Measurements from ENCODE around the gene PTX4. TPM values are rescaled to one million over a fixed set of nuclear protein-coding genes. Genes with fewer than 3 reads are reported as not detected.

The PTX4 gene
- total RNA-seq, 1 experiment from 2014 or later: not detected

DNA sequence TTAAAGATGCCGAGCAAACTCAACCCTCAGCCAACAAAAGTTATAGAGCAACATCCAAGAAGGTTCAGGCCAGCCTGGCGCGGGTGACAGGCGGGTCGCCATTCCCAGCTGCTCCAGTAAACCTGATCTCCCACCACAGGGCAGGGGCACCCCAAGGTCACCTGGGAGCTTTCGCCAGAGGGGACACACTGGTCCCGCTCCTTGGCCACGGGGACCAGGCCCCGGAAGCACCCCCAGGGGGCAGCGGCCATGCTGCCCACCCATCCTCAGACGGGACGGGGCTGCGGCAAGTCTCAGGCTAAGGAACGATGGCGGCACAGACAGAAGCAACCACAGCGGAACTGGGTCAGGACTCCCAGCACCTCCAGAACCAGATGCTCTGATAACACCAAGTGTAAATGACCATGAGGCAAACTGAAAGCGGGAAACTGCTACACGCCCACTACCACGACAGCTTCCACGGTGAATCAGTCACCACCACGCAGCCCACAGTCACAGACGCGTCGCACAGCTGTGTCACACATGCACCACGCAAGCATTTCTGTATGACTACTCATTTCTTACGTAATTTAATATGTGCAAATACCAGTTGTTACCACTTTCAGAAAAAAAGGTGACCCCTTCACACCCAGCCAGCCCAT is 30.3 kb downstream of the PTX4 start:
- no peak for DNase-seq
- CTCF ChIA-PET: no interaction called here
- H3K4me3 Mint-ChIP-seq (ENCODE audit: low read depth, unreplicated experiment): no peak overlapping the region
- intact Hi-C loops (cut with micrococcal nuclease; ENCODE audit: unreplicated experiment): no loop called here
- TF ChIP-seq CTCF (IDR thresholded peaks at IDR 0.05; ENCODE audit: unreplicated experiment): no peak
- no peaks in the 10 kb centered on the region for H3K4me1 Mint-ChIP-seq (ENCODE audit: low read depth, unreplicated experiment)
- BruUV-seq (replicated peaks): no TSS peak
- H3K27ac Mint-ChIP-seq (ENCODE audit: unreplicated experiment): no peak overlapping the region
- H3K9me3 Mint-ChIP-seq (ENCODE audit: low read depth, unreplicated experiment): no peaks in the 10 kb centered on the region
- H3K27me3 Mint-ChIP-seq (ENCODE audit: unreplicated experiment): no peaks in the 10 kb centered on the region
- peaks cover 11% of the 10 kb centered on the region for H3K36me3 Mint-ChIP-seq (ENCODE audit: insufficient read depth, unreplicated experiment)

DNA sequence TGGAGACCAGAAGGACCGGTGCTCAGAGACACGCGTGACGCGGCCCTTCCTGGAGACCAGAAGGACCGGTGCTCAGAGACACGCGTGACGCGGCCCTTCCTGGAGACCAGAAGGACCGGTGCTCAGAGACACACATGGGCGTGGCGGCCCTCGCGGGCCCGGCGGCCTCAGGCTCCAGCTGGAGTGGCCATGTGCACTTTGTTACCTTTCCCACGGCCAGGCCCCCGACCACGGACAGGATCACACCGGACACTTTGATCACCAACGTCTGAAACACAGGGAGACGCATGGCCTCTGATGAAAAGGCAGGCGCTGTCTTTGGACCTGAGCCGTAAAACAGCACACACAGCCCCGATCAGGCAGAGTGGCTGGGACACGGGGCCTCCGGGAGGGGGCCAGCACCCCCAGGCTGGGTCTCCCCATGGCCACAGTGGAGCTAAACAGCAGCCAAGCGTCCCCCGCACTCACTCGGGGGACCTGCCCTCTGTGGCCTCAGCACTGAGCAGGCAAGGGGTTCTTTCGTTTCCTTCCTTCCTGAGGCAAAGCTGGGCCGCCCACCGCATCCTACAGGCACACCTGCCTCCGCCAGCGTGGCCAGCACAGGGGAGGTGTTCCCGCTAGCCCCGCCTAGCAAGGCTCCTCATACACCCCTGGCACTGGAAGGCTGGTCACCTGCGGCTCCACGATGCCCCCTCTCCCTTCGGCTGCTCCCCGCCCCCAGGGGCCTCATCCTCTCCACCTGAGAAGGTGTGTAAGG is 31.1 kb downstream of the PTX4 start:
- CTCF ChIA-PET: no interaction called here
- H3K27ac Mint-ChIP-seq (ENCODE audit: unreplicated experiment): no peak overlapping the region
- H3K9me3 Mint-ChIP-seq (ENCODE audit: low read depth, unreplicated experiment): no peaks in the 10 kb centered on the region
- intact Hi-C loops (cut with micrococcal nuclease; ENCODE audit: unreplicated experiment): no loop called here
- no peaks in the 10 kb centered on the region for H3K27me3 Mint-ChIP-seq (ENCODE audit: unreplicated experiment)
- no peaks in the 10 kb centered on the region for H3K4me1 Mint-ChIP-seq (ENCODE audit: low read depth, unreplicated experiment)
- no peak for DNase-seq
- no TSS peak for BruUV-seq (replicated peaks)
- TF ChIP-seq CTCF (IDR thresholded peaks at IDR 0.05; ENCODE audit: unreplicated experiment): no peak
- peaks cover 16% of the 10 kb centered on the region for H3K36me3 Mint-ChIP-seq (ENCODE audit: insufficient read depth, unreplicated experiment)
- no peak overlapping the region for H3K4me3 Mint-ChIP-seq (ENCODE audit: low read depth, unreplicated experiment)

- CTCF ChIA-PET: no interaction called here
- intact Hi-C loops (cut with micrococcal nuclease; ENCODE audit: unreplicated experiment): no loop called here
- no peak for TF ChIP-seq CTCF (IDR thresholded peaks at IDR 0.05; ENCODE audit: unreplicated experiment)
- no TSS peak for BruUV-seq (replicated peaks)
- Mint-ChIP-seq H3K36me3 (ENCODE audit: insufficient read depth, unreplicated experiment) (peaks cover 24% of the 10 kb centered on the region), H3K9me3 (ENCODE audit: low read depth, unreplicated experiment) (no peaks in the 10 kb centered on the region), H3K27me3 (ENCODE audit: unreplicated experiment) (no peaks in the 10 kb centered on the region), H3K27ac (ENCODE audit: unreplicated experiment) (no peak overlapping the region), H3K4me3 (ENCODE audit: low read depth, unreplicated experiment) (no peak overlapping the region), H3K4me1 (ENCODE audit: low read depth, unreplicated experiment) (no peaks in the 10 kb centered on the region)
- no peak for DNase-seq
Observed at GRCh38 chr16:1456951-1457350, 31.8 kb downstream of the PTX4 start.

- no peak for DNase-seq
- intact Hi-C loops (cut with micrococcal nuclease; ENCODE audit: unreplicated experiment): no loop called here
- Mint-ChIP-seq H3K9me3 (ENCODE audit: low read depth, unreplicated experiment) (no peaks in the 10 kb centered on the region), H3K36me3 (ENCODE audit: insufficient read depth, unreplicated experiment) (peaks cover 35% of the 10 kb centered on the region), H3K4me3 (ENCODE audit: low read depth, unreplicated experiment) (no peak overlapping the region), H3K27ac (ENCODE audit: unreplicated experiment) (no peak overlapping the region), H3K27me3 (ENCODE audit: unreplicated experiment) (no peaks in the 10 kb centered on the region), H3K4me1 (ENCODE audit: low read depth, unreplicated experiment) (no peaks in the 10 kb centered on the region)
- CTCF ChIA-PET: no interaction called here
- no peak for TF ChIP-seq CTCF (IDR thresholded peaks at IDR 0.05; ENCODE audit: unreplicated experiment)
- BruUV-seq (replicated peaks): no TSS peak
Observed at GRCh38 chr16:1455190-1456171, 33.3 kb downstream of the PTX4 start.

Measured in Calu3 (cell line).